Sigmoid colon (tissue), 4 donors: Measurements from ENCODE around the gene AUTS2.

Source experiments
- POLR2A ChIP-seq, 2 donors: fragments of 450-650 bp; IDR thresholded peaks; one replicate each; pipeline ENCODE4 v1.6.1; 2016; ENCODE audit warnings: antibody characterized with exemption in 2 of 2, mild to moderate bottlenecking in 2 of 2, moderate library complexity in 2 of 2
- POLR2AphosphoS5 ChIP-seq, 4 donors: sonication (generic); formaldehyde crosslinking; IDR thresholded peaks; one replicate each; pipeline ENCODE4 v1.6.1; 2017; ENCODE audit warnings: antibody characterized with exemption in 4 of 4
- TF ChIP-seq, protein P1 (sequence below), 4 experiments: fragments of 450-650 bp in 3 of 4; fragments of 200-600 bp in 1 of 4; IDR thresholded peaks; one replicate each; pipeline ENCODE4 v1.5.1; 2016 to 2019; ENCODE audit warnings: antibody characterized with exemption in 4 of 4, mild to moderate bottlenecking in 3 of 4, moderate library complexity in 2 of 4

DNA sequence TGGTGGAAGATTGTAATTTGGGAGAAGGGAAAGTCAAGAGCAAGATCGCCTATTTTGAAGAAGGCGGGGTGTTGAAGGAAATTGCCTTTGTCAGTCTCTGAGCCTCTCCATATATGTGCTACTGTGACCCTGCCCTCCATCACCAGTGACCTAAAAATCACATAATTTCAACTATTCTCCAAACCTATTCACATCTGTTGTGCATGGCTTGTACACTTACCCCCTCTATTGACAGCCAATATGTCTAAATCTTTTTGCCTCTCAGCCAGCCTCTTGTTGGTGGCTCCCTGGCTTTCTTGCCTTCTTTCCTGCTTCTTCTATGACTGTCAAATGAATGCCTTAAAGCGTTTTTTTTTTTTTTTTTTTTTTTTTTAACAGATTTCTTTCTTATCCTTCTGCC lies 295.6 kb downstream of the AUTS2 start:
- TF ChIP-seq, protein P1, sequence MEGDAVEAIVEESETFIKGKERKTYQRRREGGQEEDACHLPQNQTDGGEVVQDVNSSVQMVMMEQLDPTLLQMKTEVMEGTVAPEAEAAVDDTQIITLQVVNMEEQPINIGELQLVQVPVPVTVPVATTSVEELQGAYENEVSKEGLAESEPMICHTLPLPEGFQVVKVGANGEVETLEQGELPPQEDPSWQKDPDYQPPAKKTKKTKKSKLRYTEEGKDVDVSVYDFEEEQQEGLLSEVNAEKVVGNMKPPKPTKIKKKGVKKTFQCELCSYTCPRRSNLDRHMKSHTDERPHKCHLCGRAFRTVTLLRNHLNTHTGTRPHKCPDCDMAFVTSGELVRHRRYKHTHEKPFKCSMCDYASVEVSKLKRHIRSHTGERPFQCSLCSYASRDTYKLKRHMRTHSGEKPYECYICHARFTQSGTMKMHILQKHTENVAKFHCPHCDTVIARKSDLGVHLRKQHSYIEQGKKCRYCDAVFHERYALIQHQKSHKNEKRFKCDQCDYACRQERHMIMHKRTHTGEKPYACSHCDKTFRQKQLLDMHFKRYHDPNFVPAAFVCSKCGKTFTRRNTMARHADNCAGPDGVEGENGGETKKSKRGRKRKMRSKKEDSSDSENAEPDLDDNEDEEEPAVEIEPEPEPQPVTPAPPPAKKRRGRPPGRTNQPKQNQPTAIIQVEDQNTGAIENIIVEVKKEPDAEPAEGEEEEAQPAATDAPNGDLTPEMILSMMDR (IDR thresholded peaks at IDR 0.05): no peak
- no peak for TF ChIP-seq POLR2A (IDR thresholded peaks at IDR 0.05)
- no peak for TF ChIP-seq POLR2AphosphoS5 (IDR thresholded peaks at IDR 0.05)
